ENCODE results near the gene ELOVL1.

Gene ELOVL1

GRCh38 chr1:43322506-43322905, 45.3 kb downstream of the ELOVL1 start:
- Histone ChIP-seq H3K27me3 (ENCODE audit: insufficient read depth, low read length, poor library complexity) (no peaks in the 10 kb centered on the region), H3K79me2 (ENCODE audit: insufficient read depth, low read length) (no peaks in the 10 kb centered on the region), H3K4me1 (ENCODE audit: insufficient read depth, low read length) (no peaks in the 10 kb centered on the region), H3K9me3 (ENCODE audit: insufficient read depth, low read length, severe bottlenecking) (peaks cover 6% of the 10 kb centered on the region), H3K36me3 (ENCODE audit: insufficient read depth, low read length) (no peaks in the 10 kb centered on the region), H3K4me3 (ENCODE audit: low read depth in 1 of 2, low read length in 2 of 2) (no peak overlapping the region), H3K27ac (ENCODE audit: low read length) (no peak overlapping the region), H2AFZ (ENCODE audit: low read depth, low read length) (no peak overlapping the region), H3K4me2 (ENCODE audit: insufficient read depth, low read length) (no peak overlapping the region), H3K9ac (ENCODE audit: low read depth, low read length) (no peak overlapping the region), H4K20me1 (ENCODE audit: insufficient read depth, low read length) (no peaks in the 10 kb centered on the region)
- no peak for ATAC-seq (ENCODE audit: insufficient read depth, low read depth)
- no peak for DNase-seq
- no peak for TF ChIP-seq EZH2 (IDR thresholded peaks at IDR 0.05; ENCODE audit: borderline replicate concordance, low read depth, low read length, severe bottlenecking)
- no peak for TF ChIP-seq CTCF (IDR thresholded peaks at IDR 0.05; ENCODE audit: borderline replicate concordance, extremely low read depth, low read length, poor library complexity, severe bottlenecking)

- H3K4me1 ChIP-seq (ENCODE audit: insufficient read depth, low read length), result no peaks in the 10 kb centered on the region
- no peak for DNase-seq
- no peaks in the 10 kb centered on the region for H4K20me1 ChIP-seq (ENCODE audit: insufficient read depth, low read length)
- H3K4me2 ChIP-seq (ENCODE audit: insufficient read depth, low read length), result no peak overlapping the region
- H3K27ac ChIP-seq (ENCODE audit: low read length), result no peak overlapping the region
- no peaks in the 10 kb centered on the region for H3K27me3 ChIP-seq (ENCODE audit: insufficient read depth, low read length, poor library complexity)
- peaks cover 6% of the 10 kb centered on the region for H3K9me3 ChIP-seq (ENCODE audit: insufficient read depth, low read length, severe bottlenecking)
- no peak overlapping the region for H2AFZ ChIP-seq (ENCODE audit: low read depth, low read length)
- TF ChIP-seq EZH2 (IDR thresholded peaks at IDR 0.05; ENCODE audit: borderline replicate concordance, low read depth, low read length, severe bottlenecking), result no peak
- no peak for TF ChIP-seq CTCF (IDR thresholded peaks at IDR 0.05; ENCODE audit: borderline replicate concordance, extremely low read depth, low read length, poor library complexity, severe bottlenecking)
- H3K4me3 ChIP-seq (ENCODE audit: low read depth in 1 of 2, low read length in 2 of 2), result no peak overlapping the region
- no peak overlapping the region for H3K9ac ChIP-seq (ENCODE audit: low read depth, low read length)
- H3K36me3 ChIP-seq (ENCODE audit: insufficient read depth, low read length), result no peaks in the 10 kb centered on the region
- no peak for ATAC-seq (ENCODE audit: insufficient read depth, low read depth)
- H3K79me2 ChIP-seq (ENCODE audit: insufficient read depth, low read length), result no peaks in the 10 kb centered on the region
These were observed 46.4 kb downstream of the ELOVL1 start for GRCh38 chr1:43321331-43321891.

GRCh38 chr1:43319766-43320165, 48.0 kb downstream of the ELOVL1 start:
- Histone ChIP-seq H3K79me2 (ENCODE audit: insufficient read depth, low read length) (no peaks in the 10 kb centered on the region), H3K27ac (ENCODE audit: low read length) (no peak overlapping the region)
- no peak for DNase-seq

More at GRCh38 chr1:43319766-43320165, 48.0 kb downstream of the ELOVL1 start:
- Histone ChIP-seq H3K9ac (ENCODE audit: low read depth, low read length) (no peak overlapping the region), H3K9me3 (ENCODE audit: insufficient read depth, low read length, severe bottlenecking) (no peaks in the 10 kb centered on the region), H3K4me3 (ENCODE audit: low read depth in 1 of 2, low read length in 2 of 2) (no peak overlapping the region), H3K4me1 (ENCODE audit: insufficient read depth, low read length) (no peaks in the 10 kb centered on the region), H3K27me3 (ENCODE audit: insufficient read depth, low read length, poor library complexity) (no peaks in the 10 kb centered on the region), H3K4me2 (ENCODE audit: insufficient read depth, low read length) (no peak overlapping the region), H2AFZ (ENCODE audit: low read depth, low read length) (no peak overlapping the region), H4K20me1 (ENCODE audit: insufficient read depth, low read length) (no peaks in the 10 kb centered on the region), H3K36me3 (ENCODE audit: insufficient read depth, low read length) (no peaks in the 10 kb centered on the region)
- TF ChIP-seq CTCF (IDR thresholded peaks at IDR 0.05; ENCODE audit: borderline replicate concordance, extremely low read depth, low read length, poor library complexity, severe bottlenecking) (no peak), EZH2 (IDR thresholded peaks at IDR 0.05; ENCODE audit: borderline replicate concordance, low read depth, low read length, severe bottlenecking) (no peak)
- ATAC-seq (ENCODE audit: insufficient read depth, low read depth), result no peak
